NCI-H1436 treated with DMSO at 0.1 percent for 48 hours (cell line): ENCODE results near the gene TRABD.

ENCODE experiments used
- DNase-seq: peaks from one replicate; lab custom pipeline; 2025; lab: John Stamatoyannopoulos, UW

Gene TRABD

GRCh38 chr22:50186761-50187523 lies 1.2 kb downstream of the TRABD start:
- no peak for DNase-seq

GRCh38 chr22:50188356-50188755 lies 2.6 kb downstream of the TRABD start:
- DNase-seq: no peak

- no peak for DNase-seq
These were observed 3.6 kb downstream of the TRABD start for GRCh38 chr22:50189184-50189848.

GRCh38 chr22:50189849-50190181 lies 4.1 kb downstream of the TRABD start:
- DNase-seq: no peak

GRCh38 chr22:50190182-50190940 lies 4.6 kb downstream of the TRABD start:
- no peak for DNase-seq

- DNase-seq: no peak
These were observed 5.4 kb downstream of the TRABD start for GRCh38 chr22:50190941-50191741.

- no peak for DNase-seq
These were observed 6.9 kb downstream of the TRABD start for GRCh38 chr22:50192436-50193204.

- no peak for DNase-seq
These were observed 7.9 kb downstream of the TRABD start for GRCh38 chr22:50193621-50194020.

GRCh38 chr22:50194037-50194805 lies 8.5 kb downstream of the TRABD start:
- DNase-seq: no peak

- no peak for DNase-seq
These were observed 10.5 kb downstream of the TRABD start for GRCh38 chr22:50196256-50196655.

- no peak for DNase-seq
These were observed 11.5 kb downstream of the TRABD start for GRCh38 chr22:50197000-50197800.

GRCh38 chr22:50197856-50198623 lies 12.3 kb downstream of the TRABD start:
- no peak for DNase-seq

GRCh38 chr22:50198624-50199017 lies 12.9 kb downstream of the TRABD start:
- DNase-seq: no peak

GRCh38 chr22:50199251-50199721 lies 13.6 kb downstream of the TRABD start:
- DNase-seq: no peak

- DNase-seq: no peak
These were observed 14.2 kb downstream of the TRABD start for GRCh38 chr22:50199829-50200460.

- peak; percentile 38 for DNase-seq
These were observed 14.9 kb downstream of the TRABD start, which contains the start of gene SELENOO for GRCh38 chr22:50200461-50201190. Gene SELENOO, plus strand, starts transcription at chr22:50201011. Its CDS starts 26 bp downstream, at chr22:50201037.
